HepG2 (cell line): ENCODE data around the gene PLOD2. TPM values are rescaled to one million over a fixed set of nuclear protein-coding genes. Genes with fewer than 3 reads are reported as not detected.

ENCODE experiments used
- ATAC-seq: fragments of 200-7000 bp; cut with Tn5 transposase; 3 replicates; pipeline ENCODE4 v1.9.1; 2020; ENCODE audit warnings: mild to moderate bottlenecking, moderate library complexity
- BruUV-seq: library from RNA; stranded (reverse); fragments of 400-500 nt; replicated peaks from 2 replicates; lab custom pipeline; 2021; lab: Mats Ljungman, UMichigan
- CTCF ChIA-PET: fragments of 300-600 bp; formaldehyde crosslinking; extraction: SDS; loops from one replicate; lab custom pipeline; 2021; ENCODE audit warnings: low total read pairs, inconsistent platforms, low intra/inter-chr PET ratio; lab: Yijun Ruan, JAX
- POLR2A ChIA-PET: fragments of 350-600 bp; sonication (Branson Sonifier 250); formaldehyde crosslinking; loops from one replicate; lab custom pipeline; 2020; ENCODE audit warnings: antibody characterized with exemption, inconsistent platforms; lab: Yijun Ruan, JAX
- DNase-seq: peaks from one replicate; pipeline ENCODE4 v3.0.0-alpha.2; 2015; ENCODE audit warnings: low spot score
- FAIRE-seq: peaks from 3 replicates; lab custom pipeline; 2011; peaks lifted over from hg19 to GRCh38; lab: Jason Lieb, UNC
- H2AFZ ChIP-seq: one replicate; pipeline ENCODE4 v1.6.1; 2011; ENCODE audit warnings: low read length, inconsistent platforms
- H3K27ac ChIP-seq: fragments of 300-600 bp; 3 replicates; pipeline ENCODE4 v1.8.0; 2011; ENCODE audit warnings: mixed run types, mild to moderate bottlenecking, mixed read lengths, low read length, inconsistent platforms; ENCODE audit not compliant: insufficient read depth; ENCODE audit errors: extremely low read length
- H3K27me3 ChIP-seq, 2 experiments: fragments of 200-600 bp in 1 of 2; 2 replicates in 1 of 2; 3 replicates in 1 of 2; pipeline versions ENCODE4 v1.6.0 to v1.8.0; 2011; ENCODE audit warnings: low read length in 2 of 2, mild to moderate bottlenecking in 2 of 2, moderate library complexity in 2 of 2, inconsistent platforms in 1 of 2; ENCODE audit not compliant: insufficient read depth in 2 of 2, control insufficient read depth in 1 of 2
- H3K36me3 ChIP-seq, 2 experiments: fragments of 200-600 bp in 1 of 2; replicated peaks in 1 of 2; 2 replicates in 1 of 2; 3 replicates in 1 of 2; pipeline versions ENCODE4 v1.5.1 to v1.8.0; 2011; ENCODE audit warnings: low read length in 2 of 2, inconsistent platforms in 1 of 2; ENCODE audit not compliant: insufficient read depth in 2 of 2, control insufficient read depth in 1 of 2
- H3K4me1 ChIP-seq: 2 replicates; pipeline ENCODE4 v1.5.1; 2012; ENCODE audit warnings: low read length, inconsistent platforms; ENCODE audit not compliant: insufficient read depth
- H3K4me2 ChIP-seq: 2 replicates; pipeline ENCODE4 v1.6.0; 2011; ENCODE audit warnings: low read depth, low read length, inconsistent platforms
- H3K4me3 ChIP-seq, 3 experiments: fragments of 200-600 bp in 1 of 3; sonication (generic), shearing (Covaris generic) in 1 of 3; replicated peaks in 1 of 3; 2 replicates each; pipeline ENCODE4 v1.5.1; 2011 to 2016; ENCODE audit warnings: low read length in 3 of 3, inconsistent platforms in 2 of 3, low read depth in 2 of 3, mild to moderate bottlenecking in 2 of 3, control low read depth in 1 of 3, mixed read lengths in 1 of 3; ENCODE audit not compliant: insufficient read depth in 1 of 3
- H3K79me2 ChIP-seq: one replicate; pipeline ENCODE4 v1.6.1; 2011; ENCODE audit warnings: low read length, inconsistent platforms; ENCODE audit not compliant: insufficient read depth
- H3K9ac ChIP-seq: 2 replicates; pipeline ENCODE4 v1.6.0; 2011; ENCODE audit warnings: mild to moderate bottlenecking, low read depth, low read length, inconsistent platforms; ENCODE audit not compliant: insufficient read depth
- H3K9me3 ChIP-seq: 2 replicates; pipeline ENCODE4 v1.5.1; 2012; ENCODE audit warnings: mild to moderate bottlenecking, low read length
- H4K20me1 ChIP-seq: 2 replicates; pipeline ENCODE4 v1.6.0; 2011; ENCODE audit warnings: inconsistent platforms, mild to moderate bottlenecking, low read length, moderate library complexity; ENCODE audit not compliant: insufficient read depth
- ATF4 ChIP-seq, 2 experiments: fragments of 450-650 bp in 1 of 2; sonication (generic) in 1 of 2; formaldehyde crosslinking; IDR thresholded peaks; 2 replicates each; pipeline versions ENCODE4 v1.5.0 to v1.8.0; 2020 to 2022; ENCODE audit warnings: mild to moderate bottlenecking in 1 of 2, missing genetic modification reagents in 1 of 2
- FOXK2 ChIP-seq: fragments of 450-650 bp; IDR thresholded peaks from 2 replicates; pipeline ENCODE4 v1.6.1; 2016
- GATAD1 ChIP-seq: IDR thresholded peaks from 2 replicates; pipeline ENCODE4 v1.6.1; 2016; ENCODE audit warnings: missing genetic modification reagents, missing compliant biosample characterization
- GMEB1 ChIP-seq: sonication (generic); formaldehyde crosslinking; IDR thresholded peaks from 2 replicates; pipeline ENCODE4 v1.5.1; 2020; ENCODE audit warnings: missing genetic modification reagents, mild to moderate bottlenecking, borderline replicate concordance
- HMGXB3 ChIP-seq: sonication (generic); formaldehyde crosslinking; IDR thresholded peaks from 2 replicates; pipeline ENCODE4 v1.4.0; 2020; ENCODE audit warnings: missing genetic modification reagents, borderline replicate concordance
- MYC ChIP-seq: sonication (generic); formaldehyde crosslinking; IDR thresholded peaks from 2 replicates; pipeline ENCODE4 v1.9.0; 2021; ENCODE audit warnings: missing genetic modification reagents, borderline replicate concordance
- MZF1 ChIP-seq: sonication (generic); formaldehyde crosslinking; IDR thresholded peaks from 2 replicates; pipeline ENCODE4 v1.8.1; 2023; ENCODE audit warnings: mild to moderate bottlenecking, missing genetic modification reagents, borderline replicate concordance
- NFE2 ChIP-seq: sonication (generic); formaldehyde crosslinking; IDR thresholded peaks from 2 replicates; pipeline ENCODE4 v1.4.0; 2020; ENCODE audit warnings: missing genetic modification reagents
- RBM22 ChIP-seq: fragments of 200-400 bp; formaldehyde crosslinking; optimal IDR thresholded peaks from 2 replicates; pipeline ENCODE3; 2017; ENCODE audit warnings: mild to moderate bottlenecking, low read length, moderate library complexity
- RFX5 ChIP-seq: IDR thresholded peaks from 2 replicates; pipeline ENCODE4 v1.6.1; 2011; ENCODE audit warnings: low read depth, low read length, improper control_type of control experiment
- RNF2 ChIP-seq: fragments of 450-650 bp; conservative IDR thresholded peaks from 2 replicates; pipeline ENCODE4 v1.6.1; 2016; ENCODE audit warnings: low read depth
- SCMH1 ChIP-seq: sonication (generic); formaldehyde crosslinking; IDR thresholded peaks from 2 replicates; pipeline ENCODE4 v1.9.0; 2021; ENCODE audit warnings: missing genetic modification reagents, mild to moderate bottlenecking, borderline replicate concordance
- YEATS4 ChIP-seq: sonication (generic); formaldehyde crosslinking; IDR thresholded peaks from 2 replicates; pipeline ENCODE4 v1.4.0; 2020; ENCODE audit warnings: missing genetic modification reagents, borderline replicate concordance
- ZNF501 ChIP-seq: sonication (generic); formaldehyde crosslinking; IDR thresholded peaks from 2 replicates; pipeline ENCODE4 v1.5.1; 2020; ENCODE audit warnings: mild to moderate bottlenecking, moderate library complexity, missing genetic modification reagents
- ZNF740 ChIP-seq: sonication (generic); formaldehyde crosslinking; IDR thresholded peaks from 2 replicates; pipeline ENCODE4 v1.4.0; 2020; ENCODE audit warnings: missing genetic modification reagents
- in situ Hi-C: cut with HindIII; loops from 2 replicates; pipeline ENCODE4 v1.10.0; 2017; ENCODE audit warnings: low pct_unique_long_range_greater_than_20kb; ENCODE audit not compliant: extremely low pct_ligation_motif_present
- intact Hi-C: fragments of 100-400 bp; cut with micrococcal nuclease; formaldehyde crosslinking; loops from one replicate; pipeline ENCODE4 v1.10.0; 2022; ENCODE audit not compliant: unreplicated experiment
- polyA plus RNA-seq, 8 experiments: library from polyadenylated mRNA; depleted of rRNA in 3 of 8; stranded (reverse) in 7 of 8; unstranded in 1 of 8; fragments of >200 nt; fragmentation: Illumina TruSeq in 4 of 8; extraction: Trizol in 4 of 8; gene quantifications; 2 replicates each; pipeline versions ENCODE4 v1.2.1 to v1.2.3, GENCODE V29; 2011 to 2016; ENCODE audit warnings: low read depth in 4 of 8, missing spikeins in 1 of 8, mixed read lengths in 1 of 8; ENCODE audit not compliant: insufficient read depth in 1 of 8
- total RNA-seq, 5 experiments: library from RNA; depleted of rRNA; stranded (reverse); fragments of >200 nt; fragmentation: Illumina TruSeq; extraction: Trizol; gene quantifications; 2 replicates each; pipeline ENCODE4 v1.2.3, GENCODE V29; 2016; ENCODE audit warnings: low read depth in 1 of 5

PLOD2 gene
- total and polyA plus RNA-seq, 2 of the 13 experiments (the other 11 are each of a cell fraction or from before 2014, with no cell fraction given) = 107 to 161 TPM

GRCh38 chr3:146077181-146077580 lies 83.8 kb downstream of the PLOD2 start (continued):
- TF ChIP-seq MZF1 (CRISPR knock-in tag) (no peak), ZNF501 (CRISPR knock-in tag) (no peak), NFE2 (CRISPR knock-in tag) (no peak), RBM22 (no peak), RNF2 (no peak), YEATS4 (no peak)

- no peaks in the 10 kb centered on the region for H3K9me3 ChIP-seq
- no peak overlapping the region for H3K9ac ChIP-seq
- POLR2A ChIA-PET = no interaction called here
- no peak overlapping the region for H2AFZ ChIP-seq
- H3K36me3 ChIP-seq = peaks cover 9 to 56% of the 10 kb centered on the region in 2 experiments
- H3K4me3 ChIP-seq = no peak overlapping the region
- ATAC-seq (no peak), DNase-seq (no peak), FAIRE-seq (no peak)
- CTCF ChIA-PET = no interaction called here
- H3K27ac ChIP-seq = no peak overlapping the region
- H3K4me1 ChIP-seq = no peaks in the 10 kb centered on the region
- no peaks in the 10 kb centered on the region; a peak in 1 of 5 replicates for H3K27me3 ChIP-seq
- in situ Hi-C loops = no loop called here
- peaks cover 3% of the 10 kb centered on the region; the same call in 1 of the 2 replicates for H4K20me1 ChIP-seq
- no TSS peak for BruUV-seq
- intact Hi-C loops = no loop called here
- no peak overlapping the region for H3K4me2 ChIP-seq
- no peaks in the 10 kb centered on the region for H3K79me2 ChIP-seq
- TF ChIP-seq ZNF740 (CRISPR knock-in tag) (no peak), MYC (CRISPR knock-in tag) (no peak), GATAD1 (CRISPR knock-in tag) (no peak), FOXK2 (no peak), RFX5 (no peak), ATF4 (CRISPR knock-in tag; IDR thresholded peaks at IDR 0.05) (no peak), GMEB1 (no peak), SCMH1 (CRISPR knock-in tag) (no peak), HMGXB3 (CRISPR knock-in tag) (no peak)
These were observed 88.2 kb downstream of the PLOD2 start for GRCh38 chr3:146072824-146073223.
